Neuronal stem cell (in vitro differentiated cells): ENCODE data around the gene RAD51B.

ENCODE experiments used
- DNase-seq: peaks from one replicate; pipeline ENCODE4 v3.0.0-alpha.2; 2013; ENCODE audit warnings: low spot score
- H2AFZ ChIP-seq: one replicate; pipeline ENCODE4 v1.6.1; 2013; ENCODE audit warnings: mild to moderate bottlenecking, low read length, inconsistent platforms
- H2AK5ac ChIP-seq: 2 replicates; pipeline ENCODE4 v1.6.1; 2013; ENCODE audit warnings: low read depth, mild to moderate bottlenecking, inconsistent platforms, low read length, moderate library complexity, mixed read lengths
- H2BK120ac ChIP-seq: 2 replicates; pipeline ENCODE4 v1.6.1; 2013; ENCODE audit warnings: low read depth, mild to moderate bottlenecking, inconsistent platforms, low read length, moderate library complexity, mixed read lengths
- H2BK12ac ChIP-seq: one replicate; pipeline ENCODE4 v1.6.1; 2013; ENCODE audit warnings: low read length, inconsistent platforms
- H2BK15ac ChIP-seq: 2 replicates; pipeline ENCODE4 v1.6.1; 2013; ENCODE audit warnings: mild to moderate bottlenecking, low read length, inconsistent platforms, mixed read lengths
- H2BK5ac ChIP-seq: one replicate; pipeline ENCODE4 v1.6.1; 2013; ENCODE audit warnings: inconsistent platforms, mild to moderate bottlenecking, low read length, moderate library complexity
- H3K14ac ChIP-seq: one replicate; pipeline ENCODE4 v1.6.1; 2013; ENCODE audit warnings: low read length, inconsistent platforms
- H3K18ac ChIP-seq: 2 replicates; pipeline ENCODE4 v1.6.1; 2013; ENCODE audit warnings: low read length, inconsistent platforms
- H3K23ac ChIP-seq: 2 replicates; pipeline ENCODE4 v1.6.1; 2013; ENCODE audit warnings: low read depth, mild to moderate bottlenecking, mixed read lengths, low read length, inconsistent platforms; ENCODE audit not compliant: poor library complexity
- H3K27ac ChIP-seq: replicated peaks from 3 replicates; pipeline ENCODE4 v1.5.1; 2013; ENCODE audit warnings: low read length, inconsistent platforms
- H3K27me3 ChIP-seq, 3 experiments: 2 replicates each; pipeline ENCODE4 v1.6.1; 2013; ENCODE audit warnings: low read length in 3 of 3, mild to moderate bottlenecking in 2 of 3, inconsistent platforms in 1 of 3, low read depth in 1 of 3, mixed read lengths in 1 of 3, moderate library complexity in 1 of 3; ENCODE audit not compliant: control insufficient read depth in 3 of 3, insufficient read depth in 3 of 3
- H3K36me3 ChIP-seq, 2 donors: replicated peaks in 1 of 2; 2 replicates each; pipeline ENCODE4 v1.6.1; 2013; ENCODE audit warnings: low read length in 2 of 2; ENCODE audit not compliant: control insufficient read depth in 2 of 2, insufficient read depth in 2 of 2
- H3K4ac ChIP-seq: 2 replicates; pipeline ENCODE4 v1.6.1; 2013; ENCODE audit warnings: inconsistent platforms, mild to moderate bottlenecking, low read length, moderate library complexity
- H3K4me1 ChIP-seq, 2 donors: 1 replicate in 1 of 2; 2 replicates in 1 of 2; pipeline ENCODE4 v1.6.1; 2013; ENCODE audit warnings: low read length in 2 of 2, low read depth in 1 of 2; ENCODE audit not compliant: control insufficient read depth in 2 of 2, insufficient read depth in 1 of 2
- H3K4me2 ChIP-seq: one replicate; pipeline ENCODE4 v1.6.1; 2013; ENCODE audit warnings: mild to moderate bottlenecking, low read length, inconsistent platforms; ENCODE audit not compliant: insufficient read depth, poor library complexity, severe bottlenecking
- H3K4me3 ChIP-seq, 2 donors: 2 replicates each; pipeline ENCODE4 v1.5.1; 2013; ENCODE audit warnings: low read length in 2 of 2, mild to moderate bottlenecking in 2 of 2, inconsistent platforms in 1 of 2, moderate library complexity in 1 of 2
- H3K79me1 ChIP-seq: one replicate; pipeline ENCODE4 v1.6.1; 2013; ENCODE audit warnings: low read depth, mild to moderate bottlenecking, inconsistent platforms, low read length, moderate library complexity
- H3K9ac ChIP-seq: one replicate; pipeline ENCODE4 v1.6.1; 2013; ENCODE audit warnings: mild to moderate bottlenecking, low read depth, low read length, inconsistent platforms; ENCODE audit not compliant: poor library complexity
- H3K9me3 ChIP-seq, 2 donors: replicated peaks in 1 of 2; 2 replicates each; pipeline versions ENCODE3 to v1.6.1; 2013; ENCODE audit warnings: low read length in 2 of 2, mild to moderate bottlenecking in 2 of 2, inconsistent platforms in 1 of 2, low read depth in 1 of 2, mixed read lengths in 1 of 2, moderate library complexity in 1 of 2; ENCODE audit not compliant: control insufficient read depth in 2 of 2, insufficient read depth in 1 of 2
- H4K8ac ChIP-seq: one replicate; pipeline ENCODE4 v1.6.1; 2013; ENCODE audit warnings: low read depth, mild to moderate bottlenecking, inconsistent platforms, low read length, moderate library complexity
- H4K91ac ChIP-seq: one replicate; pipeline ENCODE4 v1.6.1; 2013; ENCODE audit warnings: low read length, low read depth, mild to moderate bottlenecking, inconsistent platforms; ENCODE audit not compliant: poor library complexity
- WGBS, 2 donors: extraction: QIAGEN DNeasy Blood & Tissue Kit; methylation state at CpG; one replicate each; pipeline ENCODE4 v1.1.7; 2013; ENCODE audit warnings: missing lambda C conversion rate in 2 of 2, mixed read lengths in 1 of 2; ENCODE audit not compliant: insufficient read length in 2 of 2, insufficient replicate concordance in 1 of 2; ENCODE audit errors: extremely low coverage in 2 of 2; 5-methylcytosine and 5-hydroxymethylcytosine counted together

Gene RAD51B

DNA sequence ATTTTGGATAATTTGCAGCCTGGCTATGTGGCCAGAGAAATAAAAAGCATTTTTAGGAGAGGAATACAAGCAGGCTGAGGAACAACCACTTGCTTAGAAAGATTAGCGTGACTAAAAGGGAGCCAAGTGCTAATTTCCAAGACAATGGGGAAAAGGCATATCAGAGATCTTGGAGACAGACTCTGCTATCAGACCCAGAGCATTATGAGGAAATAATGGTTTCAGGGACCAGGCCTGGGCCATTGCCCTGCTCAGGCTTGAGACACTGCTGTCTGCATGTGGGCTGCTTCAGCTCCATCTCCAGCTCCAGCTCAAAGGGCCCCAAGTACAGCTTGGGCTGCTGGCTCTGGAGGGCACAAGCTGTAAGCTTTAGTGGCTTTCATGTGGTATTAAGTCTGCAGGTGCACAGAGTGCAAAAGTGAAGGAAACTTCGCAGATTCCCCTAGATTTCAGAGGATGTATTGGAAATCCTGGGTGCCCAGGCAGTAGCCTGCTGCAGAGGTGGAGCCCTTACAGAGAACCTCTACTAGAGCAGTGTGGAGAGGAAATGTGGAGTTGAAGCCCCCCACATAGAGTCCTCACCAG, 524.0 kb downstream of the RAD51B start:
- Histone ChIP-seq H3K18ac (no peak overlapping the region), H3K9me3 (peaks cover 2 to 4% of the 10 kb centered on the region in 2 donors), H3K4me3 (no peak overlapping the region), H3K9ac (no peak overlapping the region), H3K14ac (no peak overlapping the region), H2BK15ac (no peak overlapping the region), H4K8ac (no peak overlapping the region), H2BK12ac (no peak overlapping the region), H2AK5ac (no peak overlapping the region), H3K27me3 (no peaks in the 10 kb centered on the region), H3K4me2 (no peak overlapping the region), H3K36me3 (no peaks in the 10 kb centered on the region), H2BK5ac (no peak overlapping the region), H2BK120ac (no peak overlapping the region), H3K27ac (no peak overlapping the region), H3K4me1 (peaks cover 0 to 3% of the 10 kb centered on the region in 2 donors), H3K23ac (no peak overlapping the region), H2AFZ (no peak overlapping the region), H4K91ac (no peak overlapping the region), H3K4ac (no peak overlapping the region), H3K79me1 (no peaks in the 10 kb centered on the region)
- no peak for DNase-seq
- no CpG with 5 or more reads among the region's 2 CpGs for WGBS, 2 donors

DNA sequence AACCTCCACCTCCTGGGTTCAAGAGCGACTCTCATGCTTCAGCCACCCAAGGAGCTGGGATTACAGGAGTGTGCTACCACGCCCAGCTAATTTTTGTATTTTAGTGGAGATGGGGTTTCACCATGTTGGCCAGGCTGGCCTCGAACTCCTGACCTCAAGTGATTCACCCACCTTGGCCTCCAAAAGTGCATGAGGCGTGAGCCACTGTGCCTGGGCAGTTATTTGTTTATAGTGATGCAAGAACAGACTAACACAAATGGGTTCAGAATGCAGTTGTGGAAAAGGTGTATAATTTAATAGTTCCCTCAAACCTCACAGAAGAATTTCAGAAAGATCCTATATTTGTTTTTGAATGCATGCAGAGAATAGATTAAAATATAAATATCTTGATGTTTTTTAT, 526.2 kb downstream of the RAD51B start:
- no peaks in the 10 kb centered on the region for H3K36me3 ChIP-seq
- no peak overlapping the region for H3K23ac ChIP-seq
- no peak overlapping the region for H2BK120ac ChIP-seq
- no peak overlapping the region for H3K27ac ChIP-seq
- H4K8ac ChIP-seq: no peak overlapping the region
- no peak overlapping the region for H3K18ac ChIP-seq
- no peak overlapping the region for H3K14ac ChIP-seq
- no peaks in the 10 kb centered on the region for H3K79me1 ChIP-seq
- H3K4me3 ChIP-seq: no peak overlapping the region
- H3K9ac ChIP-seq: no peak overlapping the region
- no peak overlapping the region for H2AFZ ChIP-seq
- no peak overlapping the region for H3K4me2 ChIP-seq
- no peaks in the 10 kb centered on the region for H3K27me3 ChIP-seq
- H3K4ac ChIP-seq: no peak overlapping the region
- WGBS, 2 donors: no CpG with 5 or more reads among the region's 4 CpGs
- H2AK5ac ChIP-seq: no peak overlapping the region
- peaks cover 0 to 3% of the 10 kb centered on the region in 2 donors for H3K4me1 ChIP-seq
- H2BK15ac ChIP-seq: no peak overlapping the region
- H3K9me3 ChIP-seq: peaks cover 2 to 3% of the 10 kb centered on the region in 2 donors
- no peak overlapping the region for H2BK12ac ChIP-seq
- H2BK5ac ChIP-seq: no peak overlapping the region
- H4K91ac ChIP-seq: no peak overlapping the region
- DNase-seq: no peak

GRCh38 chr14:68346556-68347343, 527.2 kb downstream of the RAD51B start:
- Histone ChIP-seq H2BK5ac (no peak overlapping the region), H2AK5ac (no peak overlapping the region), H3K4me1 (no peaks in the 10 kb centered on the region), H3K36me3 (no peaks in the 10 kb centered on the region), H3K27me3 (no peaks in the 10 kb centered on the region), H4K8ac (no peak overlapping the region), H2BK12ac (no peak overlapping the region), H3K14ac (no peak overlapping the region), H4K91ac (no peak overlapping the region), H2AFZ (no peak overlapping the region), H3K9ac (no peak overlapping the region), H3K27ac (no peak overlapping the region), H2BK120ac (no peak overlapping the region), H3K23ac (no peak overlapping the region), H3K4me3 (no peak overlapping the region), H3K79me1 (no peaks in the 10 kb centered on the region), H2BK15ac (no peak overlapping the region), H3K4me2 (no peak overlapping the region), H3K18ac (no peak overlapping the region), H3K4ac (no peak overlapping the region), H3K9me3 (peaks cover 2 to 3% of the 10 kb centered on the region in 2 donors)
- no peak for DNase-seq
- no CpG with 5 or more reads among the region's 5 CpGs for WGBS, 2 donors

- no peak overlapping the region for H3K9ac ChIP-seq
- no peak overlapping the region for H3K27ac ChIP-seq
These were observed 530.5 kb downstream of the RAD51B start for GRCh38 chr14:68349900-68350629.

More at GRCh38 chr14:68349900-68350629, 530.5 kb downstream of the RAD51B start:
- DNase-seq: no peak
- no peak overlapping the region for H2BK5ac ChIP-seq
- no peaks in the 10 kb centered on the region for H3K79me1 ChIP-seq
- H2AK5ac ChIP-seq: no peak overlapping the region
- no peak overlapping the region for H2BK12ac ChIP-seq
- H3K18ac ChIP-seq: no peak overlapping the region
- no peak overlapping the region for H3K4ac ChIP-seq
- no peak overlapping the region for H2AFZ ChIP-seq
- no peak overlapping the region for H4K91ac ChIP-seq
- peaks cover 2 to 7% of the 10 kb centered on the region in 2 donors for H3K9me3 ChIP-seq
- H3K27me3 ChIP-seq: no peaks in the 10 kb centered on the region
- H3K4me3 ChIP-seq: no peak overlapping the region
- no peaks in the 10 kb centered on the region for H3K36me3 ChIP-seq
- no peak overlapping the region for H2BK120ac ChIP-seq
- no peaks in the 10 kb centered on the region for H3K4me1 ChIP-seq
- no peak overlapping the region for H2BK15ac ChIP-seq
- no peak overlapping the region for H4K8ac ChIP-seq
- no CpG with 5 or more reads among the region's 8 CpGs for WGBS, 2 donors
- H3K14ac ChIP-seq: no peak overlapping the region
- no peak overlapping the region for H3K4me2 ChIP-seq
- no peak overlapping the region for H3K23ac ChIP-seq
